GM13977 (cell line): Measurements from ENCODE around the gene CNOT6.
"Not testable (repeated sequence)": the region's sequence is repeated elsewhere in the genome, so short reads cannot be mapped to it uniquely, and the experiment has no call there.

Experiments
- DNase-seq: peaks from one replicate; pipeline ENCODE4 v3.0.0; 2012; ENCODE audit warnings: low spot score
- in situ Hi-C: fragments of 300-500 bp; cut with MboI; formaldehyde crosslinking; loops from one replicate; pipeline ENCODE4 v1.12.0; 2022; ENCODE audit warnings: low sequenced_read_pairs, low pct_unique_long_range_greater_than_20kb, mixed read lengths, inconsistent platforms; ENCODE audit not compliant: unreplicated experiment
- TF ChIP-seq, protein P1 (sequence below): IDR thresholded peaks from 2 replicates; pipeline ENCODE4 v1.5.1; 2012; ENCODE audit warnings: mild to moderate bottlenecking, control low read depth; ENCODE audit not compliant: insufficient read depth; ENCODE audit errors: extremely low read depth, missing control alignments

Gene CNOT6

DNA sequence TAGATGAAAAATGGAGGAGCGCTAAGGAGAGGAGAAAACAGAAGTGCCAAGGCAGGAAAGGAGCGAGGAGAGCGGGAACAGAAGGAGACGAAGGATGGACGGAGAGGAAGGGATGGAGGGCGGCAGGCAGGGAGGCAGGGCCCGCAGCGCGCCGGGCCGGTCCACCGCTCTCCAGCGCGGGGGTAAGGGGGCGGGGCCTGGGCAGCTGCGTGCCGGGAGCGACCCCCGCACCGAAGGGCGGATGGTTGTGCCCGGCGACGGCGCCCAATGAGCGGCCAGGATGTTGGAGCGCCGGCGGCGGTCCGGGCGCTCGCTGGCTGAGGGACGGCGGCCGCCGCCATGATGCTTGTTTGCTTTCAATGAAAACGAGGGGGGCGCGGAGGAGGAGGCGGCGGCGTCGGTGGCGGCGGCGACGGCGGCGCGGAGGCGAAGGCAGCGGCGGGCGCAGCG lies at the start of gene CNOT6:
TSS of gene CNOT6 (plus strand) at position 320 of the 450 bp plus-strand sequence. CDS start 34,898 bp downstream, outside the sequence.
- TF ChIP-seq, protein P1, sequence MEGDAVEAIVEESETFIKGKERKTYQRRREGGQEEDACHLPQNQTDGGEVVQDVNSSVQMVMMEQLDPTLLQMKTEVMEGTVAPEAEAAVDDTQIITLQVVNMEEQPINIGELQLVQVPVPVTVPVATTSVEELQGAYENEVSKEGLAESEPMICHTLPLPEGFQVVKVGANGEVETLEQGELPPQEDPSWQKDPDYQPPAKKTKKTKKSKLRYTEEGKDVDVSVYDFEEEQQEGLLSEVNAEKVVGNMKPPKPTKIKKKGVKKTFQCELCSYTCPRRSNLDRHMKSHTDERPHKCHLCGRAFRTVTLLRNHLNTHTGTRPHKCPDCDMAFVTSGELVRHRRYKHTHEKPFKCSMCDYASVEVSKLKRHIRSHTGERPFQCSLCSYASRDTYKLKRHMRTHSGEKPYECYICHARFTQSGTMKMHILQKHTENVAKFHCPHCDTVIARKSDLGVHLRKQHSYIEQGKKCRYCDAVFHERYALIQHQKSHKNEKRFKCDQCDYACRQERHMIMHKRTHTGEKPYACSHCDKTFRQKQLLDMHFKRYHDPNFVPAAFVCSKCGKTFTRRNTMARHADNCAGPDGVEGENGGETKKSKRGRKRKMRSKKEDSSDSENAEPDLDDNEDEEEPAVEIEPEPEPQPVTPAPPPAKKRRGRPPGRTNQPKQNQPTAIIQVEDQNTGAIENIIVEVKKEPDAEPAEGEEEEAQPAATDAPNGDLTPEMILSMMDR, result no peak
- in situ Hi-C loops, result no loop called here
- DNase-seq, result peak; percentile 99

DNA sequence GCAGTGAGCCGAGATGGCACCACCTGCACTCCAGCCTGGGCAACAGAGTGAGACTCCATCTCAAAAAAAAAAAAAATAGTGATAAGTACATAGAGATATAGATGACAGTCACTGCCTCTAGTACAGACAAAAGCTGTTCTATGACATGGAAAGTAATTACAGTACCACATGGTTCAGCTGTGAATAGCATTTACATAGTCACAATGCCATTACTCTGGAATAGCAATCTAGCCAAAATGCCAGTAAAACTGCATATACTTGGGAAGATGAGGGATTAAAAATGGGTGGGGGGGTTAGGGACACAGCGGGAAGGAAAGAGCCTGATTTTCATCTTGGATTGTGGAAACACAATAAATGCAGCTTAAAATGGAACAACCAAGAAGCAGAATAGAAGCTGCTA lies 39.4 kb upstream of the CNOT6 start:
- in situ Hi-C loops, result no loop called here
- DNase-seq, result no peak
- TF ChIP-seq, protein P1, result no peak

DNA sequence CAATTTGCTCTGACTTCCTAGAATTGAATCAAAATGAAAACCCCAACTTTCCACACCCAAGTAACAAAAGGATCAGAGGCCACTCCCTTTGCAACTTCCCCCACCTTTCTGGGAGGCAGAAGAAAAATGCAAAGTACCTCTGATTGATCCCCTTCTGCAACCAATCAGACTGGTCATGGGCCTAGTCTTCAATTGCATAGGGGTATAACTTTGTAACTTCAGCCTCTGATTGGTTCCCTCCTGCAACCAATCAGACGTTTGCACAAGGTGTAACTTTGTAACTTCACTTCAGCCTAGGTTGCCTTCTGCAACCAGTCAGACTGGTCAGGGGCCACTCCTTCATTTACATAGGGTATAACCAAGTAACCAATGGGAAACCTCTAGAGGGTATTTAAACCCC lies 38.3 kb upstream of the CNOT6 start:
- in situ Hi-C loops, result no loop called here
- TF ChIP-seq, protein P1, result no peak
- no peak for DNase-seq

DNA sequence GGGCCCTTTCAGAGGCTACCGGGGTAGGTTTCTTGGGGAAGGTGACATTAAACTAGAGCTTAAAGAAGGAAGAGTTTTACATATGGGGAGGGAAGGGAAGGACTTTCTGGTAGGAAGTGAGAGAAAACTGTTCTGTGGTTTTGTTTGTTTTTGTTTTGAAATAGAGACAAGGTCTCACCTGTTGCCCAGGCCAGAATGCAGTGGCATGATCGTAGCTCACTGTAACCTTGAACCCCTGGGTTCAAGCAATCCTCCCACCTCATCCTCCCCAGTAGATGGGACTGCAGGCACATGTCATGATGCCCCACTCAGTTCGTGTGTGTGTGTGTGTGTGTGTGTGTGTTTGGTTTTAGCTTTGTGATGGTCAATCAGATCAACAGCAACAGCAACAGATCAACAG lies 37.4 kb upstream of the CNOT6 start:
- no peak for DNase-seq
- TF ChIP-seq, protein P1, result no peak
- in situ Hi-C loops, result no loop called here

DNA sequence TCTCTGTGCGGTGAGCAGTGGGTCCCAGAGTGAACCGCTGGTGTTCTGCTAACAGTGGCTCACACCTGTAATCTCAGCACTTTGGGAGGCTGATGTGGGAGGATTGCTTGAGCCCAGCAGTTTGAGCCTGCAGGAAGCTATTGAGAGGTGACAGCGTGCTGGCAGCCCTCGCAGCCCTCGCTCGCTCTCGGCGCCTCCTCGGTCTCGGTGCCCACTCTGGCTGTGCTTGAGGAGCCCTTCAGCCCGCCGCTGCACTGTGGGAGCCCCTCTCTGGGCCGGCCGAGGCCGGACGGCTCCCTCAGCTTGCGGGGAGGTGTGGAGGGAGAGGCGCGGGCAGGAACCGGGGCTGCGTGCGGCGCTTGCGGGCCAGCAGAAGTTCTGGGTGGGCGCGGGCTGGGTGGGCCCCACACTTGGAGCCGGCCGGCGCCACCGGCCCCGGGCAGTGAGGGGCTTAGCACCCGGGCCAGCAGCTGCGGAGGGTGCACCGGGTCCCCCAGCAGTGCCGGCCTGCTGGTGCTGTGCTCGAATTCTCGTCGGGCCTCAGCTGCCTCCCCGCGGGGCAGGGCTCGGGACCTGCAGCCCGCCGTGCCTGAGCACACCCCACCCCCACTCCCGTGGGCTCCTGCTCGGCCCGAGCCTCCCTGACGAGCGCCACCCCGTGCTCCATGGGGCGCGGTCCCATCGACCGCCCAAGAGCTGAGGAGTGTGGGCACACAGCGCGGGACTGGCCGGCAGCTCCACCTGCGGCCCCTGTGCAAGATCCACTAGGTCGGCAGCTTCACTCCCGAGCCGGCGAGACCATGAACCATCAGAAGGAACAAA lies 35.1 kb upstream of the CNOT6 start:
- DNase-seq, in situ Hi-C loops: not testable (repeated sequence)

DNA sequence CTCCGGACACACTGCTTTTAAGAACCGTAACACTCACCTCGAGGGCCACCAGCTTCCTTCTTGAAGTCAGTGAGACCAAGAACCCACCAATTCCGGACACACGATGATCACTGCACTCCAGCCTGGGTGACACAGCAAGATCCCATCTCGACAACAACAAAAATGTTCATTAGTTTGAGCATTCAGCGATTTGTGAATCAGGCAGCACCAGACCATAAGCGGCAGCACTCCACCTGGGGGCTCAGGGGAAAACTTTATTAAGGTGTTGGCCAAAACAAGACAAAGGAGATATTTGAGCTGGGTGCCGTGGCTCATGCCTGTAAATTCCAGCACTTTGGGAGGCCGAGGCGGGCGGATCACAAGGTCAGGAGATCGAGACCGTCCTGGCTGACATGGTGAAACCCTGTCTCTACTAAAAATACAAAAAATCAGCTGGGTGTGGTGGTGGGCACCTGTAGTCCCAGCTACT lies 34.5 kb upstream of the CNOT6 start:
- in situ Hi-C loops, DNase-seq: not testable (repeated sequence)

DNA sequence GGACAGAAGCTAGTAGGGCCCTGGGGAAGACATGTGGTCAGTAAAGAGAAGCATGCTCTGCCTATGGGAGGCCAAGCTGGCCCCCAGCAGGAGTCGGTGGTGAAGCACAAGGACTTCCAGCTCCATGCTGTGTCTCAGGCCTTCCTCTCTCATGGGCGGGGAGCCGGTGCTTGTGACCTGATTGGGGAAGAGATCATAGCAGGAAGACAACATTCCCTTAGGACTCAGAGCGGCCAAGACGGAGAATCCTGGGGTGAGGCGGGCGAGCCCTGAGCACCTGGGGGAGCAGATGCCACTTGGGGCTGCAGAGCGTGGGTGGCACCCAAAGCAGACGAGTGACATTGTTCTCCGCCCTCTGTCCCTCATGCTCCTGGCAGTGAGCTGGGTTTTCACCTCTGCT lies 33.3 kb upstream of the CNOT6 start:
- in situ Hi-C loops, result no loop called here
- DNase-seq, result no peak
- TF ChIP-seq, protein P1, result no peak

DNA sequence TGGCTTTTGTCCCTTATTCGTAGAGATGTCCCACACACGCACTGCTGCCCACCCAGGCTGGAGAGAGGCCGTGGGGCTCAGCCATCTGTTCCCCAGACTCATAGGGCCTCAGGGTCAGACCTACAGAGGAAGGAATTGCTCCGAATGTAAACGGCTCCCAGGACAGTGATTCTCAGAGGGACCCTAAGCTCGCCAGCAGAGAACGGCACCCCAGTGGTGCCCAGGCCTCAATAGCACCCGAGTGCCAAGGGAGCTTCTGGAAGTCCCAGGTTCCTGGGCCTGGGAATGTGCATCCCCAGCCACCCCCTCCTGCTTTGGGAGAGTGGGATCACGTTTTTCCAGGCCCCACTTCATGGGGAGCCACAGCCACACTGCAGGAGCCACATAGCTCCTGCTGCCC lies 32.9 kb upstream of the CNOT6 start:
- in situ Hi-C loops, result no loop called here
- TF ChIP-seq, protein P1, result no peak
- DNase-seq, result no peak
